KMS-11 (cell line): ENCODE data around the gene MYOZ1.
"Not testable (repeated sequence)": the region's sequence is repeated elsewhere in the genome, so short reads cannot be mapped to it uniquely, and the experiment has no call there.

ENCODE experiments used
- H2AFZ ChIP-seq: fragments of 200-600 bp; sonication (generic); 2 replicates; pipeline ENCODE4 v1.6.1; 2016; ENCODE audit warnings: antibody characterized with exemption, mixed run types, low read depth
- H3K27ac ChIP-seq: fragments of 200-600 bp; sonication (generic); 2 replicates; pipeline ENCODE4 v1.6.1; 2016; ENCODE audit warnings: mild to moderate bottlenecking, mixed run types
- H3K27me3 ChIP-seq: fragments of 200-600 bp; sonication (generic); 2 replicates; pipeline ENCODE4 v1.6.1; 2017; ENCODE audit warnings: mild to moderate bottlenecking, low read depth, mixed run types, moderate library complexity; ENCODE audit not compliant: insufficient read depth
- H3K36me3 ChIP-seq: fragments of 200-600 bp; sonication (generic); 2 replicates; pipeline ENCODE4 v1.6.1; 2017; ENCODE audit warnings: mild to moderate bottlenecking, mixed run types; ENCODE audit not compliant: insufficient read depth
- H3K4me1 ChIP-seq: fragments of 200-600 bp; sonication (generic); 2 replicates; pipeline ENCODE4 v1.6.1; 2016; ENCODE audit warnings: mild to moderate bottlenecking, low read depth, mixed run types; ENCODE audit not compliant: poor library complexity, severe bottlenecking
- H3K4me2 ChIP-seq: fragments of 200-600 bp; sonication (generic); 2 replicates; pipeline ENCODE4 v1.7.0; 2016; ENCODE audit warnings: mild to moderate bottlenecking, mixed run types
- H3K4me3 ChIP-seq: fragments of 200-600 bp; sonication (generic); IDR thresholded peaks from 2 replicates; pipeline ENCODE4 v1.6.1; 2017; ENCODE audit warnings: low read depth, low read length, mixed read lengths; ENCODE audit not compliant: insufficient read depth
- H3K79me2 ChIP-seq: fragments of 200-600 bp; sonication (generic); 2 replicates; pipeline ENCODE4 v1.6.1; 2016; ENCODE audit warnings: low read depth, mixed run types; ENCODE audit not compliant: insufficient read depth
- H3K9ac ChIP-seq: fragments of 200-600 bp; sonication (generic); 2 replicates; pipeline ENCODE4 v1.6.1; 2016; ENCODE audit warnings: mild to moderate bottlenecking, mixed run types
- H4K20me1 ChIP-seq: fragments of 200-600 bp; sonication (generic); 2 replicates; pipeline ENCODE4 v1.6.1; 2016; ENCODE audit warnings: mild to moderate bottlenecking, mixed run types; ENCODE audit not compliant: insufficient read depth
- CTCF ChIP-seq: fragments of 200-600 bp; sonication (generic); conservative IDR thresholded peaks from 2 replicates; pipeline ENCODE4 v1.6.1; 2017; ENCODE audit warnings: low read depth, mild to moderate bottlenecking, antibody characterized with exemption, low read length, moderate library complexity, mixed read lengths

MYOZ1 gene

GRCh38 chr10:73625884-73626752 lies 15.2 kb downstream of the MYOZ1 start:
- no peaks in the 10 kb centered on the region for H3K36me3 ChIP-seq
- peak overlapping the region; percentile 99 for H2AFZ ChIP-seq
- no peak overlapping the region for H3K4me3 ChIP-seq
- peak overlapping the region; percentile 100 for H3K4me2 ChIP-seq
- no peak for TF ChIP-seq CTCF
- H3K27me3 ChIP-seq, result no peaks in the 10 kb centered on the region
- peaks cover 13% of the 10 kb centered on the region for H3K79me2 ChIP-seq
- peak overlapping the region; percentile 96 for H3K9ac ChIP-seq
- H3K27ac ChIP-seq, result peak overlapping the region; percentile 87
- no peaks in the 10 kb centered on the region for H4K20me1 ChIP-seq
- H3K4me1 ChIP-seq, result peaks cover 7% of the 10 kb centered on the region

- TF ChIP-seq CTCF, result no peak
- peak overlapping the region; percentile 99 for H2AFZ ChIP-seq
- no peak overlapping the region for H3K4me3 ChIP-seq
- peak overlapping the region; percentile 96; the same call in 1 of the 2 replicates for H3K9ac ChIP-seq
- peak overlapping the region; percentile 78 for H3K4me2 ChIP-seq
- H3K27ac ChIP-seq, result 0 out of 2 replicates have a peak overlapping the region, but pooled peaks have one; percentile 20
- H3K27me3 ChIP-seq, result no peaks in the 10 kb centered on the region
- H3K79me2 ChIP-seq, result peaks cover 13% of the 10 kb centered on the region
- peaks cover 7% of the 10 kb centered on the region for H3K4me1 ChIP-seq
- no peaks in the 10 kb centered on the region for H4K20me1 ChIP-seq
- H3K36me3 ChIP-seq, result no peaks in the 10 kb centered on the region
These were observed 16.0 kb downstream of the MYOZ1 start for GRCh38 chr10:73625004-73625883.

GRCh38 chr10:73623056-73623455 lies 18.2 kb downstream of the MYOZ1 start:
- H3K4me2 ChIP-seq, result no peak overlapping the region
- H3K4me3 ChIP-seq, result no peak overlapping the region
- peaks cover 7% of the 10 kb centered on the region for H3K4me1 ChIP-seq
- H3K36me3 ChIP-seq, result no peaks in the 10 kb centered on the region
- H2AFZ ChIP-seq, result no peak overlapping the region
- H3K79me2 ChIP-seq, result peaks cover 13% of the 10 kb centered on the region
- no peaks in the 10 kb centered on the region for H3K27me3 ChIP-seq
- H3K27ac ChIP-seq, result no peak overlapping the region
- no peak overlapping the region for H3K9ac ChIP-seq
- no peak for TF ChIP-seq CTCF
- no peaks in the 10 kb centered on the region for H4K20me1 ChIP-seq

GRCh38 chr10:73620974-73621373 lies 20.3 kb downstream of the MYOZ1 start:
- not testable (repeated sequence) for H2AFZ ChIP-seq, H4K20me1 ChIP-seq, H3K4me1 ChIP-seq, H3K27ac ChIP-seq, H3K79me2 ChIP-seq, H3K4me2 ChIP-seq, H3K27me3 ChIP-seq, H3K36me3 ChIP-seq, H3K9ac ChIP-seq, H3K4me3 ChIP-seq

- H2AFZ ChIP-seq, H3K4me2 ChIP-seq, H4K20me1 ChIP-seq, H3K27me3 ChIP-seq, H3K79me2 ChIP-seq, H3K4me3 ChIP-seq, H3K27ac ChIP-seq, H3K36me3 ChIP-seq, H3K9ac ChIP-seq, H3K4me1 ChIP-seq: not testable (repeated sequence)
These were observed 24.1 kb downstream of the MYOZ1 start for GRCh38 chr10:73617143-73617542.
